Adrenal gland (tissue), 5 donors: ENCODE measurements around the gene GRB10.

Experiments used
- POLR2A ChIP-seq, 2 donors: fragments of 450-650 bp; IDR thresholded peaks; one replicate each; pipeline ENCODE4 v1.6.1; 2017; ENCODE audit warnings: antibody characterized with exemption in 2 of 2, mild to moderate bottlenecking in 2 of 2, moderate library complexity in 1 of 2
- TF ChIP-seq, protein P1 (sequence below), 6 experiments: fragments of 450-650 bp in 4 of 6; fragments of 200-600 bp in 2 of 6; sonication (generic) in 1 of 6; IDR thresholded peaks; 1 replicate in 5 of 6; 2 replicates in 1 of 6; pipeline versions ENCODE4 v1.5.1 to v1.8.0; 2016 to 2021; ENCODE audit warnings: antibody characterized with exemption in 6 of 6, mild to moderate bottlenecking in 2 of 6, moderate library complexity in 1 of 6
- donor health status: DM: no; HTN: no; CAD: no.

GRCh38 chr7:50718311-50718710 lies 64.4 kb downstream of the GRB10 start:
- no peak for TF ChIP-seq POLR2A (IDR thresholded peaks at IDR 0.05)
- TF ChIP-seq, protein P1, sequence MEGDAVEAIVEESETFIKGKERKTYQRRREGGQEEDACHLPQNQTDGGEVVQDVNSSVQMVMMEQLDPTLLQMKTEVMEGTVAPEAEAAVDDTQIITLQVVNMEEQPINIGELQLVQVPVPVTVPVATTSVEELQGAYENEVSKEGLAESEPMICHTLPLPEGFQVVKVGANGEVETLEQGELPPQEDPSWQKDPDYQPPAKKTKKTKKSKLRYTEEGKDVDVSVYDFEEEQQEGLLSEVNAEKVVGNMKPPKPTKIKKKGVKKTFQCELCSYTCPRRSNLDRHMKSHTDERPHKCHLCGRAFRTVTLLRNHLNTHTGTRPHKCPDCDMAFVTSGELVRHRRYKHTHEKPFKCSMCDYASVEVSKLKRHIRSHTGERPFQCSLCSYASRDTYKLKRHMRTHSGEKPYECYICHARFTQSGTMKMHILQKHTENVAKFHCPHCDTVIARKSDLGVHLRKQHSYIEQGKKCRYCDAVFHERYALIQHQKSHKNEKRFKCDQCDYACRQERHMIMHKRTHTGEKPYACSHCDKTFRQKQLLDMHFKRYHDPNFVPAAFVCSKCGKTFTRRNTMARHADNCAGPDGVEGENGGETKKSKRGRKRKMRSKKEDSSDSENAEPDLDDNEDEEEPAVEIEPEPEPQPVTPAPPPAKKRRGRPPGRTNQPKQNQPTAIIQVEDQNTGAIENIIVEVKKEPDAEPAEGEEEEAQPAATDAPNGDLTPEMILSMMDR (IDR thresholded peaks at IDR 0.05): no peak
